ENCODE results near the gene ZNF678. TPM values are rescaled to one million over a fixed set of nuclear protein-coding genes. Genes with fewer than 3 reads are reported as not detected.

The ZNF678 gene
- total and polyA plus RNA-seq, 2 of the 4 experiments (the other 2 are of a cell fraction): 1.3 to 4.8 TPM

DNA sequence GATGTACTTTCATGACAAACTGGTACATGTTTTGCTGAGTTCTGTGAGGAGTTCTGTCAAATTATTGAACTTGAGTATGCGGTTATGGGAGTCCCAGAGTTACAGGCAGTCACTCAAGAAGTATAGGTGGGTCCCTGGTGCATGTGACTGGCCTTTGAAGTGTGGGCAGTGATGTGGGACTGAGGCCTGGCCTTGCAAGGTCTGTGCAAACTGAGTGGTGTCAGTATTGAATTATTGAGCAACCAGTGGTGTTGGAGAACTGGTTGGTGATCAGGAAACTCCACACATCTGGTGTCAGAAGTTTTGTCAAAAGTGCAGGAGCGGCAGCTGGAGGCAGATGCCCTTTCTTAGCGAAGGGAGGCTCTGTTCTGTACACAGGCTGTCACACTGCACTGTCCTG, 5.2 kb downstream of the ZNF678 start:
- no peak overlapping the region for H4K91ac ChIP-seq (ENCODE audit: insufficient read depth, low read depth, low read length)
- H2BK20ac ChIP-seq (ENCODE audit: low read depth, low read length): no peak overlapping the region
- no peak overlapping the region for H3K9ac ChIP-seq (ENCODE audit: low read depth, low read length)
- H2BK120ac ChIP-seq (ENCODE audit: low read depth, low read length): no peak overlapping the region
- H3K36me3 ChIP-seq (ENCODE audit: control insufficient read depth, insufficient read depth, low read length): 0 out of 2 replicates have a peak, but pooled peaks cover 1% of the 10 kb centered on the region
- peaks cover 6% of the 10 kb centered on the region; the same call in 1 of the 2 replicates for H3K9me3 ChIP-seq (ENCODE audit: control insufficient read depth, insufficient read depth, low read length)
- ATAC-seq (ENCODE audit: low read depth) (no peak), DNase-seq (no peak)
- H3K4me3 ChIP-seq (ENCODE audit: insufficient read depth, low read depth, low read length): no peak overlapping the region
- WGBS, 2 experiments (ENCODE audit: extremely low coverage in 2 of 2, insufficient read length in 1 of 2): 83% methylated on average over 1 of the region's 3 CpGs; no CpG with 5 or more reads in 1 of the 2 experiments
- no peak overlapping the region for H3K27ac ChIP-seq (ENCODE audit: insufficient read depth, low read length)
- no peak overlapping the region for H4K5ac ChIP-seq (ENCODE audit: low read depth, low read length)
- H2AK5ac ChIP-seq (ENCODE audit: low read depth, low read length): no peak overlapping the region
- no peak overlapping the region for H3K18ac ChIP-seq (ENCODE audit: low read depth, low read length)
- in situ Hi-C loops (cut with MboI; ENCODE audit: low sequenced_read_pairs) (no loop called here), intact Hi-C loops (cut with micrococcal nuclease) (no loop called here), dilution Hi-C loops (cut with HindIII; ENCODE audit: low sequenced_read_pairs, unreplicated experiment) (no loop called here)
- ChIA-PET CTCF (no interaction called here), POLR2A (ENCODE audit: unreplicated experiment) (no interaction called here)
- no peak overlapping the region for H3K4me2 ChIP-seq (ENCODE audit: low read depth, low read length)
- H2AK9ac ChIP-seq (replicated peaks; ENCODE audit: low read depth, low read length, poor library complexity): no peak overlapping the region
- no peaks in the 10 kb centered on the region for H3K9me1 ChIP-seq (ENCODE audit: insufficient read depth, low read length)
- H3K27me3 ChIP-seq (ENCODE audit: control insufficient read depth, insufficient read depth, low read length): no peaks in the 10 kb centered on the region
- H2BK15ac ChIP-seq (ENCODE audit: low read depth, low read length): no peak overlapping the region
- no peak for TF ChIP-seq MXI1 (IDR thresholded peaks at IDR 0.05; ENCODE audit: borderline replicate concordance, low read depth, low read length)
- no peak for TF ChIP-seq POLR2A (IDR thresholded peaks at IDR 0.05; ENCODE audit: low read depth, low read length)
- no peak for TF ChIP-seq FOS (IDR thresholded peaks at IDR 0.05; ENCODE audit: low read depth, low read length)
- no peak for TF ChIP-seq MAFK (IDR thresholded peaks at IDR 0.05; ENCODE audit: low read depth, low read length)
- TF ChIP-seq BHLHE40 (IDR thresholded peaks at IDR 0.05; ENCODE audit: low read depth, low read length): no peak
- TF ChIP-seq, protein P1, sequence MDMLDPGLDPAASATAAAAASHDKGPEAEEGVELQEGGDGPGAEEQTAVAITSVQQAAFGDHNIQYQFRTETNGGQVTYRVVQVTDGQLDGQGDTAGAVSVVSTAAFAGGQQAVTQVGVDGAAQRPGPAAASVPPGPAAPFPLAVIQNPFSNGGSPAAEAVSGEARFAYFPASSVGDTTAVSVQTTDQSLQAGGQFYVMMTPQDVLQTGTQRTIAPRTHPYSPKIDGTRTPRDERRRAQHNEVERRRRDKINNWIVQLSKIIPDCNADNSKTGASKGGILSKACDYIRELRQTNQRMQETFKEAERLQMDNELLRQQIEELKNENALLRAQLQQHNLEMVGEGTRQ (IDR thresholded peaks at IDR 0.05; ENCODE audit: low read depth, low read length): no peak
- no peak for TF ChIP-seq RCOR1 (IDR thresholded peaks at IDR 0.05; ENCODE audit: insufficient replicate concordance, low read length)
- no peak for TF ChIP-seq CHD1 (IDR thresholded peaks at IDR 0.05; ENCODE audit: low read depth, low read length)
- TF ChIP-seq CEBPB (IDR thresholded peaks at IDR 0.05; ENCODE audit: low read depth, low read length): no peak
- TF ChIP-seq RFX5 (IDR thresholded peaks at IDR 0.05; ENCODE audit: low read depth, low read length): no peak
- TF ChIP-seq, protein P2, sequence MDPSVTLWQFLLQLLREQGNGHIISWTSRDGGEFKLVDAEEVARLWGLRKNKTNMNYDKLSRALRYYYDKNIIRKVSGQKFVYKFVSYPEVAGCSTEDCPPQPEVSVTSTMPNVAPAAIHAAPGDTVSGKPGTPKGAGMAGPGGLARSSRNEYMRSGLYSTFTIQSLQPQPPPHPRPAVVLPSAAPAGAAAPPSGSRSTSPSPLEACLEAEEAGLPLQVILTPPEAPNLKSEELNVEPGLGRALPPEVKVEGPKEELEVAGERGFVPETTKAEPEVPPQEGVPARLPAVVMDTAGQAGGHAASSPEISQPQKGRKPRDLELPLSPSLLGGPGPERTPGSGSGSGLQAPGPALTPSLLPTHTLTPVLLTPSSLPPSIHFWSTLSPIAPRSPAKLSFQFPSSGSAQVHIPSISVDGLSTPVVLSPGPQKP (IDR thresholded peaks at IDR 0.05; ENCODE audit: borderline replicate concordance, low read depth, low read length): no peak
- TF ChIP-seq, protein P3, sequence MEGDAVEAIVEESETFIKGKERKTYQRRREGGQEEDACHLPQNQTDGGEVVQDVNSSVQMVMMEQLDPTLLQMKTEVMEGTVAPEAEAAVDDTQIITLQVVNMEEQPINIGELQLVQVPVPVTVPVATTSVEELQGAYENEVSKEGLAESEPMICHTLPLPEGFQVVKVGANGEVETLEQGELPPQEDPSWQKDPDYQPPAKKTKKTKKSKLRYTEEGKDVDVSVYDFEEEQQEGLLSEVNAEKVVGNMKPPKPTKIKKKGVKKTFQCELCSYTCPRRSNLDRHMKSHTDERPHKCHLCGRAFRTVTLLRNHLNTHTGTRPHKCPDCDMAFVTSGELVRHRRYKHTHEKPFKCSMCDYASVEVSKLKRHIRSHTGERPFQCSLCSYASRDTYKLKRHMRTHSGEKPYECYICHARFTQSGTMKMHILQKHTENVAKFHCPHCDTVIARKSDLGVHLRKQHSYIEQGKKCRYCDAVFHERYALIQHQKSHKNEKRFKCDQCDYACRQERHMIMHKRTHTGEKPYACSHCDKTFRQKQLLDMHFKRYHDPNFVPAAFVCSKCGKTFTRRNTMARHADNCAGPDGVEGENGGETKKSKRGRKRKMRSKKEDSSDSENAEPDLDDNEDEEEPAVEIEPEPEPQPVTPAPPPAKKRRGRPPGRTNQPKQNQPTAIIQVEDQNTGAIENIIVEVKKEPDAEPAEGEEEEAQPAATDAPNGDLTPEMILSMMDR (conservative IDR thresholded peaks at IDR 0.05; ENCODE audit: low read depth, low read length): no peak
- TF ChIP-seq RAD21 (IDR thresholded peaks at IDR 0.05; ENCODE audit: low read length): no peak
- TF ChIP-seq MAZ (IDR thresholded peaks at IDR 0.05; ENCODE audit: borderline replicate concordance, low read depth, low read length): no peak
- TF ChIP-seq NFE2L2 (IDR thresholded peaks at IDR 0.05; ENCODE audit: low read depth, low read length): no peak
- no peak for TF ChIP-seq SMC3 (IDR thresholded peaks at IDR 0.05; ENCODE audit: low read depth, low read length)
- no peak overlapping the region for H3K4ac ChIP-seq (ENCODE audit: low read depth, low read length)
- no peak overlapping the region for H2AFZ ChIP-seq (replicated peaks; ENCODE audit: low read length, poor library complexity)
- no peaks in the 10 kb centered on the region; the same call in 1 of the 2 replicates for H4K20me1 ChIP-seq (ENCODE audit: insufficient read depth, low read length)
- H3K23ac ChIP-seq (ENCODE audit: low read depth, low read length): no peak overlapping the region
- no peak overlapping the region for H4K8ac ChIP-seq (ENCODE audit: low read depth in 2 of 2, low read length in 2 of 2)
- H3K4me1 ChIP-seq (ENCODE audit: control insufficient read depth, insufficient read depth, low read length): no peaks in the 10 kb centered on the region
- H3K56ac ChIP-seq (ENCODE audit: extremely low read depth, insufficient read depth, low read length): no peak overlapping the region
- no peak overlapping the region for H3K14ac ChIP-seq (replicated peaks; ENCODE audit: low read depth, low read length)
- no TSS peak for BruUV-seq (replicated peaks)
- peaks cover 27 to 47% of the 10 kb centered on the region in 2 experiments for H3K79me1 ChIP-seq (ENCODE audit: low read depth in 1 of 2, low read length in 2 of 2)
- H2BK5ac ChIP-seq (ENCODE audit: low read depth, low read length, poor library complexity, severe bottlenecking): no peak overlapping the region
